Right lobe of liver (tissue), 4 donors: ENCODE measurements around the gene NPAS2.

ENCODE experiments used
- CTCF ChIP-seq, 4 donors: fragments of 200-600 bp in 3 of 4; fragments of 450-650 bp in 1 of 4; IDR thresholded peaks; one replicate each; pipeline versions ENCODE4 v1.5.1 to v1.8.0; 2016 to 2022; ENCODE audit warnings: antibody characterized with exemption in 4 of 4, mild to moderate bottlenecking in 2 of 4
- POLR2A ChIP-seq: fragments of 450-650 bp; IDR thresholded peaks from one replicate; pipeline ENCODE4 v1.6.1; 2017; ENCODE audit warnings: antibody characterized with exemption, mild to moderate bottlenecking
- donor health status: DM: no; HTN: no; CAD: no.
- donor health status: DM: no; HTN: no; CAD: no.
- donor health status: DM: no; HTN: yes; CAD: no.

GRCh38 chr2:100895934-100896685 lies 76.2 kb downstream of the NPAS2 start:
- TF ChIP-seq POLR2A (no peak), CTCF (IDR thresholded peaks at IDR 0.05) (no peak)
